ENCODE measurements around the gene CHRD.

DNA sequence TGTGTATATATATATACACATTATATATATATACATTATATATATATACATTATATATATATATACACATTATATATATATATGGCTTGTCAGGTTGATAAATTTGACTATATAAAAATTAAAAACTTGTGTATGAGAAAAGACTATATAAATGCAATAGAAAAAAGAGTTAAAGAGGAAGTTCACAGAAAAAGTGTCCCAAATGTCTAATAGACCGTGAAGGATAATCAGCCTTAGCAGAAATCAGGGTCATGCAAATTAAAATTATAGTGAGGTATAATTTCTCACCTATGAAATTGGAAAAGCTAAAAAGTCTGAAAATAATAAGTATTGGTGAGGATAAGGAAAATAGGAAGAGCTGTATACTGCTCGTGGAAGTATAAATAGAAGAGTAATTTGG lies 51.1 kb downstream of the CHRD start:
- no peak for TF ChIP-seq POLR2A (IDR thresholded peaks at IDR 0.05; ENCODE audit: low read depth, low read length)
- TF ChIP-seq POLR2AphosphoS5 (IDR thresholded peaks at IDR 0.05; ENCODE audit: low read depth, low read length) = no peak
- no peak for TF ChIP-seq TAF1 (IDR thresholded peaks at IDR 0.05; ENCODE audit: low read depth, low read length)
- no peak for TF ChIP-seq POU2F2 (IDR thresholded peaks at IDR 0.05; ENCODE audit: low read depth, low read length)
- no peak for TF ChIP-seq PAX5 (IDR thresholded peaks at IDR 0.05; ENCODE audit: insufficient read depth, low read length, severe bottlenecking)
- no peak for TF ChIP-seq SPI1 (IDR thresholded peaks at IDR 0.05; ENCODE audit: low read depth, low read length)
